ENCODE measurements around the gene CREBBP. TPM values are rescaled to one million over a fixed set of nuclear protein-coding genes. Genes with fewer than 3 reads are reported as not detected.

The CREBBP gene
- total and polyA plus RNA-seq, 2 donors (not counting 1 experiment from before 2014, with no cell fraction given), result 6.1 to 22.6 TPM

GRCh38 chr16:3859889-3860288 lies 20.6 kb downstream of the CREBBP start:
- DNase-seq (ENCODE audit: low read depth in 2 of 2), result no peak
- Histone ChIP-seq H3K27me3 (ENCODE audit: control insufficient read depth, insufficient read depth, low read length) (no peaks in the 10 kb centered on the region), H2AFZ (ENCODE audit: low read length) (no peak overlapping the region), H4K20me1 (ENCODE audit: control insufficient read depth, extremely low read depth, insufficient read depth, low read length) (peaks cover 13% of the 10 kb centered on the region), H3K4me1 (ENCODE audit: control insufficient read depth, extremely low read depth, insufficient read depth, low read length) (peaks cover 22% of the 10 kb centered on the region), H3K79me2 (ENCODE audit: control insufficient read depth, insufficient read depth, low read length) (peaks cover 99% of the 10 kb centered on the region), H3K4me3 (replicated peaks in 1 of 4; ENCODE audit: control extremely low read depth in 1 of 4, insufficient read depth in 1 of 4, low read depth in 3 of 4, low read length in 4 of 4) (no peak overlapping the region), H3K36me3 (ENCODE audit: control insufficient read depth, insufficient read depth, low read length) (no peaks in the 10 kb centered on the region), H3K27ac (ENCODE audit: insufficient read depth, low read length) (no peak overlapping the region), H3K4me2 (ENCODE audit: extremely low read depth, insufficient read depth, low read length) (no peak overlapping the region), H3K9ac (ENCODE audit: insufficient read depth, low read length) (no peak overlapping the region), H3K9me3 (ENCODE audit: control insufficient read depth, insufficient read depth, low read depth, low read length) (no peaks in the 10 kb centered on the region)
- TF ChIP-seq, protein P1, sequence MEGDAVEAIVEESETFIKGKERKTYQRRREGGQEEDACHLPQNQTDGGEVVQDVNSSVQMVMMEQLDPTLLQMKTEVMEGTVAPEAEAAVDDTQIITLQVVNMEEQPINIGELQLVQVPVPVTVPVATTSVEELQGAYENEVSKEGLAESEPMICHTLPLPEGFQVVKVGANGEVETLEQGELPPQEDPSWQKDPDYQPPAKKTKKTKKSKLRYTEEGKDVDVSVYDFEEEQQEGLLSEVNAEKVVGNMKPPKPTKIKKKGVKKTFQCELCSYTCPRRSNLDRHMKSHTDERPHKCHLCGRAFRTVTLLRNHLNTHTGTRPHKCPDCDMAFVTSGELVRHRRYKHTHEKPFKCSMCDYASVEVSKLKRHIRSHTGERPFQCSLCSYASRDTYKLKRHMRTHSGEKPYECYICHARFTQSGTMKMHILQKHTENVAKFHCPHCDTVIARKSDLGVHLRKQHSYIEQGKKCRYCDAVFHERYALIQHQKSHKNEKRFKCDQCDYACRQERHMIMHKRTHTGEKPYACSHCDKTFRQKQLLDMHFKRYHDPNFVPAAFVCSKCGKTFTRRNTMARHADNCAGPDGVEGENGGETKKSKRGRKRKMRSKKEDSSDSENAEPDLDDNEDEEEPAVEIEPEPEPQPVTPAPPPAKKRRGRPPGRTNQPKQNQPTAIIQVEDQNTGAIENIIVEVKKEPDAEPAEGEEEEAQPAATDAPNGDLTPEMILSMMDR (conservative IDR thresholded peaks at IDR 0.05 in 1 of 2, IDR thresholded peaks at IDR 0.05 in 1 of 2; ENCODE audit: low read depth in 1 of 2, low read length in 2 of 2), result no peak
- TF ChIP-seq EZH2 (IDR thresholded peaks at IDR 0.05; ENCODE audit: low read length, missing control alignments), result no peak

DNA sequence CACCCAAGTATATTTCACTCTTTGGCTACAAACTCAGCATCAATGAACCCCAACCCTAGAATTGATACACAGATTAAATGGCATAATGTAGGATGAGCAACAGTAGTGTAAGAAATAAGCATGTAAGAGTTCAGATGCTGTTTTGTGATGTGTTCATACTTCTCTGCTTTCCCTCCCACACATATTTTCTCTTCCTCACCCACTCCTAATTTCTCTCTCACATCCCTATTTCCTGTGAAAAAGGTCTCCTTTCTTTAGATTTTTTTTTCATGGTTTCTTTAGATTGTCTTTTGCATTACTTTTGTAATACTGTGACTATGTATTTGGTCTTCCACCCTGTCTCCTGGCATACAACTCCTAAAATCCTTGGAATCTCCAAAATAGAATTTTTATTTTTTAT lies 21.7 kb downstream of the CREBBP start:
- no peak for DNase-seq (ENCODE audit: low read depth in 2 of 2)
- H3K4me2 ChIP-seq (ENCODE audit: extremely low read depth, insufficient read depth, low read length), result no peak overlapping the region
- H3K79me2 ChIP-seq (ENCODE audit: control insufficient read depth, insufficient read depth, low read length), result peaks cover 99% of the 10 kb centered on the region
- peaks cover 1% of the 10 kb centered on the region for H3K36me3 ChIP-seq (ENCODE audit: control insufficient read depth, insufficient read depth, low read length)
- H4K20me1 ChIP-seq (ENCODE audit: control insufficient read depth, extremely low read depth, insufficient read depth, low read length), result peaks cover 12% of the 10 kb centered on the region
- no peak overlapping the region for H2AFZ ChIP-seq (ENCODE audit: low read length)
- no peaks in the 10 kb centered on the region for H3K27me3 ChIP-seq (ENCODE audit: control insufficient read depth, insufficient read depth, low read length)
- H3K4me1 ChIP-seq (ENCODE audit: control insufficient read depth, extremely low read depth, insufficient read depth, low read length), result peaks cover 20% of the 10 kb centered on the region
- H3K9me3 ChIP-seq (ENCODE audit: control insufficient read depth, insufficient read depth, low read depth, low read length), result no peaks in the 10 kb centered on the region
- no peak overlapping the region for H3K27ac ChIP-seq (ENCODE audit: insufficient read depth, low read length)
- H3K4me3 ChIP-seq (replicated peaks in 1 of 4; ENCODE audit: control extremely low read depth in 1 of 4, insufficient read depth in 1 of 4, low read depth in 3 of 4, low read length in 4 of 4), result no peak overlapping the region
- H3K9ac ChIP-seq (ENCODE audit: insufficient read depth, low read length), result no peak overlapping the region
- TF ChIP-seq EZH2 (IDR thresholded peaks at IDR 0.05; ENCODE audit: low read length, missing control alignments), result no peak

DNA sequence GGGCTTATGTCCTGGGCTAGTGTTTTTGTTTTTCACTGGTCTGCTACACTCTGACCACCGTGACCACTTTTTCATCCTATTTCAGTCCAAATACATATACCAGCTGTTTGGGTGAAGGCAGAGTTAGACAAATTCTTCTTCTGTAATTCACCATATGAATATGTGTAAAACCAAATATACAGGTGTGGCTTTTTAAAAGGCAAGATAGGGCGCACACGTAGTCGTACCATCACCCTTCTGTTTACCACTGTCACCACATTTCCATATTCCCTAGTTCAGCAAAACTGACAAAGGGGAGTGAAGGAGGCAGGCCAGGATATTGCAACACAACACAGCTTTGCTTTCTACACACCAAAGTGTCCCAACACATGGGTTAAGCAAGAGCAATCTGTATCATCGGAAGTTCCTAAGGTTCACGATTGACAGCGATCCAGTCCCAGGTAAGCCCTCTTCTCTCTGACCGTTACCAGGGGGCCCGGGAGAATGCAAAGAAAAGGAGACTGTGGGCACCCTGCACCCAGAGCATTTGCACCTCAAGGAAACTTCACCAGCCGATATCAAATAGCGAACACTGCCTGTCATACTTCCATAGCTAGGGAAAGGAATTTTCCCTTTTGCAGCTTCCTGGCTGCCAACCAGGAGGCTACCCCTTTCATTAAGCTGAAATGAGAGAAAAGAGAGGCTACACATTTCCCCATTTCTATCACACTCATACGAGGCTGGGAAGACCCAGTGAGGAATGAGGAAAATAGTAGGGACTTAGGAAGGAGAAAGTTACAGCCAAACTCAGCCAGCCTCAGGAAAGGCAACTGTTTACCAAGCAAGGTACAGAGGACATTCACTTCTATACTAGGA lies 23.1 kb downstream of the CREBBP start:
- Histone ChIP-seq H4K20me1 (ENCODE audit: control insufficient read depth, extremely low read depth, insufficient read depth, low read length) (peaks cover 9% of the 10 kb centered on the region), H3K4me2 (ENCODE audit: extremely low read depth, insufficient read depth, low read length) (no peak overlapping the region), H3K79me2 (ENCODE audit: control insufficient read depth, insufficient read depth, low read length) (peaks cover 98% of the 10 kb centered on the region), H3K9ac (ENCODE audit: insufficient read depth, low read length) (no peak overlapping the region), H3K9me3 (ENCODE audit: control insufficient read depth, insufficient read depth, low read depth, low read length) (no peaks in the 10 kb centered on the region), H3K36me3 (ENCODE audit: control insufficient read depth, insufficient read depth, low read length) (peaks cover 1% of the 10 kb centered on the region), H2AFZ (ENCODE audit: low read length) (no peak overlapping the region), H3K4me1 (ENCODE audit: control insufficient read depth, extremely low read depth, insufficient read depth, low read length) (peaks cover 18% of the 10 kb centered on the region), H3K27ac (ENCODE audit: insufficient read depth, low read length) (no peak overlapping the region), H3K27me3 (ENCODE audit: control insufficient read depth, insufficient read depth, low read length) (no peaks in the 10 kb centered on the region), H3K4me3 (replicated peaks in 1 of 4; ENCODE audit: control extremely low read depth in 1 of 4, insufficient read depth in 1 of 4, low read depth in 3 of 4, low read length in 4 of 4) (no peak overlapping the region)
- DNase-seq (ENCODE audit: low read depth in 2 of 2), result peak; percentile 36 to 85
- no peak for TF ChIP-seq EZH2 (IDR thresholded peaks at IDR 0.05; ENCODE audit: low read length, missing control alignments)
- TF ChIP-seq, protein P1 (conservative IDR thresholded peaks at IDR 0.05 in 1 of 2, IDR thresholded peaks at IDR 0.05 in 1 of 2; ENCODE audit: low read depth in 1 of 2, low read length in 2 of 2), result no peak
